RWPE1 (cell line): Measurements from ENCODE around the gene ETV6.

Experiments
- CTCF ChIA-PET: fragments of 350-600 bp; sonication (Branson Sonifier 250); formaldehyde crosslinking; extraction: SDS; loops from one replicate; lab custom pipeline; 2021; lab: Yijun Ruan, JAX
- POLR2A ChIA-PET: fragments of 400-600 bp; formaldehyde crosslinking; extraction: SDS; loops from one replicate; lab custom pipeline; 2020; ENCODE audit warnings: antibody characterized with exemption; ENCODE audit not compliant: low non-redundant PET; lab: Yijun Ruan, JAX
- DNase-seq: peaks from one replicate; pipeline ENCODE4 v3.0.0; 2012; ENCODE audit warnings: low spot score
- H3K27ac ChIP-seq: fragments of 450-650 bp; 2 replicates; pipeline ENCODE4 v1.5.1; 2017
- TF ChIP-seq, protein P1 (sequence below): fragments of 450-650 bp; conservative IDR thresholded peaks from 2 replicates; pipeline ENCODE4 v1.5.1; 2017; ENCODE audit warnings: low read depth, mild to moderate bottlenecking

Gene ETV6

DNA sequence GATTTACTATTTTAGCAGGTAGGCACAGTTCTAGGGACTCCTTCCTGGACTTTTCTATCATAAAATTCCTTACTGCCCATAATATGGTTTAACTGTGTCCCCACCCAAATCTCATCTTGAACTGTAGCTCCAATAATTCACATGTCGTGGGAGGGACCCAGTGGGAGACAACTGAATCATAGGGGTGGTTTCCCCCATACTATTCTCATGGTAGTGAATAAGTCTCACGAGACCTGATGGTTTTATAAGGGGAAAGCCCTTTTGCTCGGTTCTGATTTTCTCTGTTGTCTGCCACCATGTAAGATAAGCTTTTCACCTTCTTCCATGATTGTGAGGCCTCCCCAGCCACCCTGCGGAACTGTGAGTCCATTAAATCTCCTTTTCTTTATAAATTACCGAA, 10.0 kb upstream of the ETV6 start:
- H3K27ac ChIP-seq = no peak overlapping the region
- DNase-seq = no peak
- ChIA-PET POLR2A (no interaction called here), CTCF (interaction anchor here (0.6 kb wide), 1 partner anchor 25 kb away, joined by 3 read pairs; no protein-coding TSS in a partner anchor)
- TF ChIP-seq, protein P1, sequence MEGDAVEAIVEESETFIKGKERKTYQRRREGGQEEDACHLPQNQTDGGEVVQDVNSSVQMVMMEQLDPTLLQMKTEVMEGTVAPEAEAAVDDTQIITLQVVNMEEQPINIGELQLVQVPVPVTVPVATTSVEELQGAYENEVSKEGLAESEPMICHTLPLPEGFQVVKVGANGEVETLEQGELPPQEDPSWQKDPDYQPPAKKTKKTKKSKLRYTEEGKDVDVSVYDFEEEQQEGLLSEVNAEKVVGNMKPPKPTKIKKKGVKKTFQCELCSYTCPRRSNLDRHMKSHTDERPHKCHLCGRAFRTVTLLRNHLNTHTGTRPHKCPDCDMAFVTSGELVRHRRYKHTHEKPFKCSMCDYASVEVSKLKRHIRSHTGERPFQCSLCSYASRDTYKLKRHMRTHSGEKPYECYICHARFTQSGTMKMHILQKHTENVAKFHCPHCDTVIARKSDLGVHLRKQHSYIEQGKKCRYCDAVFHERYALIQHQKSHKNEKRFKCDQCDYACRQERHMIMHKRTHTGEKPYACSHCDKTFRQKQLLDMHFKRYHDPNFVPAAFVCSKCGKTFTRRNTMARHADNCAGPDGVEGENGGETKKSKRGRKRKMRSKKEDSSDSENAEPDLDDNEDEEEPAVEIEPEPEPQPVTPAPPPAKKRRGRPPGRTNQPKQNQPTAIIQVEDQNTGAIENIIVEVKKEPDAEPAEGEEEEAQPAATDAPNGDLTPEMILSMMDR = no peak

DNA sequence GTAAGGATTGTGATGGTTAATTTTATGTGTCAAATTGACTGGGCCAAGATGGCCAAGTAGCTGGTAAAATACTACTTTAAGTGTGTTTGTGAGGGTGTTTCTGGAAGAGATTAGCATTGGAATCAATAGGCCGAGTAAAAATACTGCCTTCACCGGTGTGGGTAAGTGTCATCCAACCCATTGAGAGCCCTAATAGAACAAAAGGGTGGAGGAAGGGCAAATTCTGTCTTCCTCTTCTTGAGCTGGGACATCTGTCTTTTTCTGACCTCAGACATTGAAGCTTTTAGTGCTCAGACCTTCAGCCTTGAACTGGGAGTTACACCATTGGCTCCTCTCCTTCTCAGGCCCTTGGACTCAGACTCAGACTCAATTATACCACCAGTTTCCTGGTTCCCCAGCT, 8.0 kb upstream of the ETV6 start:
- POLR2A ChIA-PET = no interaction called here
- CTCF ChIA-PET = no interaction called here
- H3K27ac ChIP-seq = no peak overlapping the region
- DNase-seq = no peak
- TF ChIP-seq, protein P1 = no peak

DNA sequence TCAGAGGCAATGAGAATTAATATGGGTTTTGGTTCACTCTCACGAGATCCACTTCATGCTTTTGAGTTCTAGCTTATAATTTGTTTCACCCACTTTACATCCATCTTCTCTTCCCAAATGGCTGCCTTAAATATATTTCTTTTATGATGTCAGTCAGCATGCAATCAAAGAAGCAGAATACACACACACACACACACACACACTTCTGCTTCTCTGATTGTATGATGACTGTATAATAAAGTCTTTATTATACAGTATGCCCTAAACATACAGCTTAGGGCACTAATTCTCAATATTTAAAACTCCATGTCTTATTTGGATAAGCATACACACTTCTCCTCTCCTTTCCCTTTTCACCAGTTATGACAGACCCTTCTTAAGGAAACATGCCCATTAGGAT, 6.7 kb upstream of the ETV6 start:
- DNase-seq = no peak
- no peak overlapping the region for H3K27ac ChIP-seq
- ChIA-PET POLR2A (no interaction called here), CTCF (no interaction called here)
- TF ChIP-seq, protein P1 = no peak

DNA sequence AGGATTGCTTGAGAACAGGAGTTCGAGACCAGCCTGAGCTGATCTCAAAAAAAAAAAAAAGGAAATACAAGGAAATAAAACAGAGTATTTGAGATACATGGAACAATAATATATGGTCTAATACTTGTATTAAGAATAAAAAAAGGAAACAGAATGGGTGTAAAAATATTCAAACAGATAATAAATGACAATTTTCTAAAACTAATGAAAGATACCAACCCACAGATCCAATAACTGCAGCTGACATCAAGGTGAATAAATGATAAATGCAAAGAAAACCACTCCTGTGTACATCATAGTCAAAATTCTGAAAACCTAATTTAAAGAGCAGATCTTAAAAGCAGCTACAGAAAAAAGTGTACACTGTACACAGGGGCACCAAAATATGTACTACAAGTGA, 4.1 kb upstream of the ETV6 start:
- CTCF ChIA-PET = interaction anchor here (0.7 kb wide), 1 partner anchor 358 kb away, joined by 4 read pairs; no protein-coding TSS in a partner anchor
- DNase-seq = no peak
- POLR2A ChIA-PET = no interaction called here
- no peak overlapping the region for H3K27ac ChIP-seq
- TF ChIP-seq, protein P1 = no peak

DNA sequence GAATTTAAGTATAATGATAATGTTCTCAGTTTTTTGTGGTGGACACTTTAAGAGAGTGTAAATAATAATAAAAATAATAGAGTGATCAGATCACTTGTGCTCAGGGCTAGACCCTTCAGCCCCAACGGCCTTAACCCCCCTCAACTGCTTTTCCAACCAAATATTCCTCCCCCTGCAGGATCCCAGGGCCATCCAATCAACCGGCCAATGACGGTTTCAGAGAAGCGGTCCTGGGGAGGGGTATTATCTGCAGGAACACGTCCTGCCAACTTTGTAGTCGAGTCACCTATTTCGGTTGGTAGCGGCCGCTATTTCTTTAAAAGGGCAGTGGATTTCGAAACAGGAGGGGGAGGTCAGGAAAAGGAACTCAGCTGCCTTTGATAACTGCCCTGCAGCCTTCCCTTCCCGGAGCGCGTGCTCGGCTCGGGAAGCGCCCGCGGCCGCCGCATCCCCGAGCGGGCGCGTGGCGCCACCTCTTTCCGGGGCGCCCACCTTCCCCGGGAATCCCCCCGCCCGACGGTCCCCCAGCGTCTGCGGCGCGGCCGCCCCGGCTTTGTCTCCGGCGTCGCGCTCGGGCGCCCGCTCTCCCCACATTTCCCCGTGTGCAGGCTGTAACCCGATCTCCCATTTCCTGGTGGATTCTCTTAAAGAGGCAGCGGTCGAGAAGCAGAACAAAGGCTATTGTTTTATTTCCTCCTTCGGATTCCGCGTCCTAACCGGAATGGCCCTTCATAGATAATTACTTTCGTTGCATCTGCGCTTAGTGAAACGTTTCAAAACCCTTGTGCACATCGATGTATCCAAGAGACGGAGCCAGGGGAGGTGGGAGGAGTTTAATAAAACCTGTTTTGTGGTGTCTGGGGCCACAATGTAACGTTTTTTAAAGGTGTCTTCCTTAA, 711 bp upstream of the ETV6 start:
- ChIA-PET CTCF (no interaction called here), POLR2A (interaction anchor here (0.7 to 1.4 kb wide), 2 partner anchors 67 to 97 kb away, joined by 3 read pairs; no protein-coding TSS in a partner anchor)
- TF ChIP-seq, protein P1 = no peak
- DNase-seq = peak; percentile 80
- H3K27ac ChIP-seq = peak overlapping the region; percentile 98

DNA sequence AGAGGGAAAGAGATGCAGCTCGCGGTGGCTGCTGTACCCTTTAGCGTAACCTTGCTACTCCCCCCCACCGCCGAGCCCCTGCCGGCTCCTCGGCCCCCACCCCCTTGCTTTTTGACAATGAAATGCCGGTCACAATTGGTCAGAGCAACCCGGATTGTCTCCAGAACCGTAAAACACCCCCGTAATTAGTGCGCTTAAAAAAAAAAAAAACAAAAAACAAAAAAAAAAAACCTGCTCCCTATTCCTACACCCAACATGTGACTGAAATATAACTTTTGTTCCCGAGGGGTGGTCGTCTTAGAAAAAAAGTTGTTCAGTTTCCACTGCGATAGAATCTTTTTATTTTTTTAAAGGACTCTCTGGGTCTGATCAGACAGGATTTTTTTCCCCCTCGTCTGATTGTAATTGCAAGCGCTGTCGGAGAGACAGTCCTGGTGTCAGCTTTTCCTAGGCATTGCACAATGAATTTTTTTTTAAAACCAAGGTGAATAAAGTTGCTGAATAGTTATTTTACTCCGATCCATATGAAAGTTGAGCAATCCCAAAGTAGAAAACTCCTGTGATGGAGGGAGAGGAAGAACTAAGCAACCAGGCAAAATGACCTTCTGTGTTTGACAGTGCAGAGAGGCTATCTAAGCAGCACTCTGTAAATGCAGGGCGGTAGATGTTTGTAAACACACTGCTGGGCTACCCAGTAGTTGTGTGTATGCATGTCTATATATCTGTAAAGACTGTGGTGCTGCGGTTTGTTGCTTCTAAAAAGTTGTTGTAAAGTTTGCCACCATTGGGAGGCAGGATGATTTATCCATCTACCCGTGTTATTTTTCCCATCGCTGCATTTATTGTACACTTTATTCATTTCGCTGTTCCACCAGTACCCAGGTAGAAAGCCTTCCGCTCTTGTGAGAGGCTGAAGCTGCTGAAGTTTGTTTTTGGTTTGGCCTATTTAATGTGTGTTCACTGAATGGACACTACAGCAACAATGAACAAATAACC, 1.1 kb downstream of the ETV6 start:
- ChIA-PET CTCF (interaction anchor here (0.6 kb wide), 1 partner anchor 677 kb away, joined by 3 read pairs; no protein-coding TSS in a partner anchor), POLR2A (no interaction called here)
- TF ChIP-seq, protein P1 = no peak
- no peak for DNase-seq
- peak overlapping the region; percentile 98 for H3K27ac ChIP-seq
